Psoas muscle (tissue), 8 donors: ENCODE measurements around the gene C18orf32. TPM values are rescaled to one million over a fixed set of nuclear protein-coding genes. Genes with fewer than 3 reads are reported as not detected.

Experiments
- ATAC-seq, 4 donors: fragments of 200-7000 bp; cut with Tn5 transposase; one replicate each; pipeline ENCODE4 v1.9.1; 2020; ENCODE audit warnings: moderate library complexity in 3 of 4, mild to moderate bottlenecking in 2 of 4
- DNase-seq, 2 donors: peaks; one replicate each; pipeline ENCODE4 v3.0.0-alpha.2; 2020
- H3K27ac ChIP-seq: fragments of 200-600 bp; one replicate; pipeline ENCODE4 v1.8.0; 2022
- H3K27me3 ChIP-seq, 3 donors: fragments of 200-600 bp in 1 of 3; one replicate each; pipeline versions ENCODE4 v1.6.1 to v1.8.0; 2013 to 2022; ENCODE audit warnings: low read length in 2 of 3, mild to moderate bottlenecking in 2 of 3, moderate library complexity in 1 of 3; ENCODE audit not compliant: insufficient read depth in 3 of 3
- H3K36me3 ChIP-seq, 2 donors: fragments of 200-600 bp in 1 of 2; one replicate each; pipeline versions ENCODE4 v1.6.1 to v1.8.0; 2013 to 2022; ENCODE audit warnings: low read depth in 1 of 2, mild to moderate bottlenecking in 1 of 2, moderate library complexity in 1 of 2; ENCODE audit not compliant: insufficient read depth in 1 of 2
- H3K4me1 ChIP-seq: fragments of 200-600 bp; one replicate; pipeline ENCODE4 v1.8.0; 2022
- H3K4me3 ChIP-seq: fragments of 200-600 bp; one replicate; pipeline ENCODE4 v1.8.0; 2022; ENCODE audit warnings: mild to moderate bottlenecking
- H3K9me3 ChIP-seq: fragments of 200-600 bp; one replicate; pipeline ENCODE4 v1.8.0; 2022
- WGBS, 3 donors: extraction: QIAGEN DNeasy Blood & Tissue Kit; methylation state at CpG; one replicate each; pipeline versions ENCODE4 v1.1.6 to v1.1.7; 2013; 5-methylcytosine and 5-hydroxymethylcytosine counted together
- intact Hi-C, 2 donors: fragments of 100-400 bp; cut with DNase I; formaldehyde crosslinking; loops; one replicate each; pipeline versions ENCODE4 v1.11.0 to v1.14.2; 2022
- long read RNA-seq, 2 donors: library from polyadenylated mRNA; unstranded; transcript quantifications; one replicate each; pipeline ENCODE4 v2.0.0, GENCODE V29; 2021
- polyA plus RNA-seq, 3 donors: library from polyadenylated mRNA; stranded (reverse); fragments of 200-250 nt; gene quantifications; one replicate each; pipeline ENCODE4 v1.2.3, GENCODE V29; 2013
- total RNA-seq, 4 donors: library from RNA; stranded (reverse); fragmentation: NEBNext Ultra II Directional in 2 of 4; extraction: Animal tissue kit (Norgen Biotek cat#: 25700) in 2 of 4; gene quantifications; one replicate each; pipeline versions ENCODE4 v1.2.1 to v1.2.4, GENCODE V29; 2021 to 2023
- TF ChIP-seq, protein P1 (sequence below): fragments of 200-600 bp; IDR thresholded peaks from one replicate; pipeline ENCODE4 v1.8.0; 2022; ENCODE audit warnings: antibody characterized with exemption
- donor health status: healthy with polysubstance abuse.
- donor health status: DM: no; HTN: no; CAD: no; lungs with moderate emphysema.
- donor health status: Bipolar disorder and iron deficiency.
- donor health status: healthy.
- donor health status: DM: yes; HTN: yes; CAD: no.
- donor health status: DM: no; HTN: no; CAD: no.
- donor health status: DM: no; HTN: no; CAD: no.
- donor health status: DM: yes; HTN: yes; CAD: no.

Gene C18orf32
- 10 to 100 TPM; 25.7 to 39.6 (median 27.4) TPM for total RNA-seq
- 10 to 100 TPM; 42.9 to 75.9 (median 64.3) TPM for polyA plus RNA-seq
- long read RNA-seq, donor 1, full-length matches to known transcripts: 13 of 16 reads
- long read RNA-seq, donor 1, partial matches to known transcripts: 0 of 16 reads
- long read RNA-seq, donor 1, other reads (novel, unspliced or antisense): 3 of 16 reads
- long read RNA-seq, donor 2, full-length matches to known transcripts: 52 of 58 reads
- long read RNA-seq, donor 2, partial matches to known transcripts: 2 of 58 reads
- long read RNA-seq, donor 2, other reads (novel, unspliced or antisense): 4 of 58 reads

DNA sequence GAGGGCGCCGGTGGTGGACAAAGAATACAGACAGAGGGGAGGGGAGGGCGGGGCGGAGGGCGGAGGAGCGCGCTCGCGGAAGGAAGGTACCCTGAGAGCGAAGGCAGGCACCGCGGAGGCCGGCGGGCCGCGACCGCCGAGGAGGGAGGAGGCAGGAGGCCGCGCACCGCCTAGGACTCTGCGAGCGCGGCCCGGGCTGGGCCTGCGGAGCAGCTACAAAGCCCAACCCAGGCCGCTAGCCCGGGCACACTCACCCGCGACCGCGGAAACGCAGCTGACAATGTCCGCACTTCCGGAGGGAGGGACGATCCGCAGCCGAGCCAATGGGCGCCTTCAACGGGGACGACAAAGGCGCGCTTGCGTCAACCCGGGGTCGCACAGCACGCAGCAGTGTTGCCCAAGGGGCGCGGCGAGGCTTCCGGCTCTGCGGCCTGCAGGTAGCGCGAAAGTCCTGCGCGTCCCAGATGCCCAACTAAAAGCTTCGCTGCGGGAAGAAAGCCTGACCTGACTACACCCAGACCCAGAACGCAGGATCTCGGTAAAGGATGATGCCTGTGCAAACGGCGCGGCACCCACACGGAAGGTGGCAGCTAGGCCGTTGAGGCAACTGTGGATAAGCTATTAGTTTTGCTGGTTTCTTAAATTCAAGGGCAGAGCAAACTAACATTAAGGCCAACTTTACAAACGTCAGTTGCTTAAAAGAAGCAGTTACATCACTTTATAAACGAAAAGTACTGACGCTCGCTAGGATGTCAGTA is at the start of gene C18orf32:
TSS of gene C18orf32 (minus strand) at position 282 of the 758 bp plus-strand sequence. CDS start 3,486 bp downstream, outside the sequence.
- peaks cover 7 to 57% of the 10 kb centered on the region in 2 donors for H3K36me3 ChIP-seq
- H3K4me1 ChIP-seq: peaks cover 33% of the 10 kb centered on the region
- TF ChIP-seq, protein P1, sequence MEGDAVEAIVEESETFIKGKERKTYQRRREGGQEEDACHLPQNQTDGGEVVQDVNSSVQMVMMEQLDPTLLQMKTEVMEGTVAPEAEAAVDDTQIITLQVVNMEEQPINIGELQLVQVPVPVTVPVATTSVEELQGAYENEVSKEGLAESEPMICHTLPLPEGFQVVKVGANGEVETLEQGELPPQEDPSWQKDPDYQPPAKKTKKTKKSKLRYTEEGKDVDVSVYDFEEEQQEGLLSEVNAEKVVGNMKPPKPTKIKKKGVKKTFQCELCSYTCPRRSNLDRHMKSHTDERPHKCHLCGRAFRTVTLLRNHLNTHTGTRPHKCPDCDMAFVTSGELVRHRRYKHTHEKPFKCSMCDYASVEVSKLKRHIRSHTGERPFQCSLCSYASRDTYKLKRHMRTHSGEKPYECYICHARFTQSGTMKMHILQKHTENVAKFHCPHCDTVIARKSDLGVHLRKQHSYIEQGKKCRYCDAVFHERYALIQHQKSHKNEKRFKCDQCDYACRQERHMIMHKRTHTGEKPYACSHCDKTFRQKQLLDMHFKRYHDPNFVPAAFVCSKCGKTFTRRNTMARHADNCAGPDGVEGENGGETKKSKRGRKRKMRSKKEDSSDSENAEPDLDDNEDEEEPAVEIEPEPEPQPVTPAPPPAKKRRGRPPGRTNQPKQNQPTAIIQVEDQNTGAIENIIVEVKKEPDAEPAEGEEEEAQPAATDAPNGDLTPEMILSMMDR: no peak
- intact Hi-C loops: no loop called here
- peak within 1 kb of the TSS; percentile 98 for H3K27ac ChIP-seq
- H3K27me3 ChIP-seq: no peaks in the 10 kb centered on the region
- H3K9me3 ChIP-seq: no peaks in the 10 kb centered on the region
- peak; percentile 96 to 98 (median 97) for ATAC-seq
- 3 to 4% (median 3%) methylated on average over 64 to 69 of the region's 69 CpGs for WGBS, 3 donors
- peak within 1 kb of the TSS; percentile 95 for H3K4me3 ChIP-seq
- peak; percentile 97 to 98 for DNase-seq

DNA sequence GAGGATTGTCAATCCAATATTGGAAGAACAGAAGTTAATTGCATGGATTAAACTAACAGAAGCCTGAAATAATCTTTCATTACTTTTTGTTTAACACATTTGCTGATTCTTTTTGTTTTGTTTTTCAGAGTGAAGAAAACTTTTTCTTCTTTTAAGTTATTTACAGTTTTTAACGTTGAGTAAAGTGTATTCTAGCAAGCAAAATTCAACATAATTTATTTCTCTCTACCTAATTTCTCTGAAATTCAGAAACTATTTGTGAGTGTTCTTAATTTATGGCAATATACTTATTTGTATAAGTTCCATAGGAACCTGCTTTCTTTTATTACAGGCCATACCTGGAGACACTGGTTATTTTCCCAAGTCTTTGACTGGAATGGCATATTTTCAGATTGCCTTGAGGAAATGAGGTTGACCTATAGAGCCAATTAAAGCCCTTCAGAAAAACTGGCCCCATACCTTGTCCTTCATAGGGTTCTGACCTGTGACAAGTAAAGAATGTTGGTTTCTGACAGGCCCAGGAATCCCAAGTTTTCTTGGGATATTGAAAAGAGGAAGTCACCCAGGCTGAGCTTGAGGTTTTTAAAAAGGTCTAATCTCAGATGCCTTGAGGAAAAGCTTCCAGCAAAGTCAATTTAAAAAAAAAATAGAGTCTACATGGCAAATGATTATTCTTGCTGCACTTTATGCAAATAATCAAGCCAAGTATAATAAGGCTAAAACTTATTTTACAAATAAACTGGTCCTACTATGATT is 48.0 kb upstream of the C18orf32 start:
- ATAC-seq: no peak

DNA sequence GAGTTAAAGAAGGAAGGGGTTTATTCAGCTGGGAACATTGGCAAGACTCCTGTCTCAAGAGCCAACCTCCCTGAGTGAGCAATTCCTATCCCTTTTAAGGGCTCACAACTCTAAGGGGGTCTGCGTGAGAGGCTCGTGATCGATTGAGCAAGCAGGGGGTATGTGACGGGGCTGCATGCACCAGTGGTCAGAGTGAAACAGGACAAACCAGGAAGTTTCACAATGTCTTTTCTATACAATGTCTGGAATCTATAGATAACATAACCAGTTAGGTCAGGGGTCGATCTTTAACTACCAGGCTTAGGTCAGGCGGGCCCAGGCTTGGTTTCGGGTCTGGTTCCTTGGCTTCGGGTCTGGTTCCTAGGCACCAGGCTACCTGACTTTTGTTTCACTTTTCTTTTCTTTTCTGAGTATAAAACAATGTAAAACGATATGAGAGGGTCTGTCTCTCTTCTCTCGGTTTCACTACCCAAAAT is 44.7 kb upstream of the C18orf32 start:
- 80 to 83% (median 81%) methylated on average over 10 of the region's 10 CpGs for WGBS, 3 donors
- H3K27me3 ChIP-seq: no peaks in the 10 kb centered on the region
- H3K36me3 ChIP-seq: no peaks in the 10 kb centered on the region
- H3K4me3 ChIP-seq: no peak overlapping the region
- intact Hi-C loops: no loop called here
- TF ChIP-seq, protein P1: no peak
- no peaks in the 10 kb centered on the region for H3K9me3 ChIP-seq
- H3K27ac ChIP-seq: no peak overlapping the region
- H3K4me1 ChIP-seq: no peaks in the 10 kb centered on the region
- ATAC-seq (no peak), DNase-seq (no peak)

More for the DNA sequence above, 48.0 kb upstream of the C18orf32 start:
- Histone ChIP-seq H3K36me3 (no peaks in the 10 kb centered on the region), H3K27ac (no peak overlapping the region), H3K27me3 (no peaks in the 10 kb centered on the region), H3K9me3 (no peaks in the 10 kb centered on the region), H3K4me3 (no peak overlapping the region), H3K4me1 (no peaks in the 10 kb centered on the region)
- TF ChIP-seq, protein P1: no peak
- 86 to 91% (median 89%) methylated on average over 1 of the region's 1 CpG for WGBS, 3 donors
- DNase-seq: no peak
- intact Hi-C loops: no loop called here

DNA sequence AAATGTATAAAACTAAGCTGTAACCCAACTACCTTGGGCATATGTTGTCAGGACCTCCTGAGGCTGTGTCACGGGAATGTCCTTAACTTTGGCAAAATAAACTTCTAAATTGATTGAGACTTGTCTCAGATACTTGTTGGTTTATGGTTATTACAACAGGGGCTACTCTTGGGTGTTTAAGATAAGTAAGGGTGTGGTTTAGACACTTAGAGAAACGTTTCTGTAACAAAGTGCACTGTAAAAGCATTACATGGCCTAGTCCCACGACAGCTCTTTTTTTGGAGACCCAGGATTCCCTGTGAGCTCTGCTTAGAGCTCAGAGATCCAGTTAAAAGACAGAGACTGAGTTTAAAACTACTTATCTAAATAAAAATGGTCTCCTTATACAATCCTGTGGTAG is 42.6 kb upstream of the C18orf32 start:
- H3K9me3 ChIP-seq: no peaks in the 10 kb centered on the region
- TF ChIP-seq, protein P1: no peak
- intact Hi-C loops: no loop called here
- no peak for ATAC-seq
- no peaks in the 10 kb centered on the region for H3K4me1 ChIP-seq
- no peaks in the 10 kb centered on the region for H3K27me3 ChIP-seq
- no peak for DNase-seq
- no peak overlapping the region for H3K4me3 ChIP-seq
- H3K36me3 ChIP-seq: no peaks in the 10 kb centered on the region
- H3K27ac ChIP-seq: no peak overlapping the region
- WGBS, 3 donors: 69 to 72% (median 71%) methylated on average over 3 of the region's 3 CpGs
